GM12864 (cell line): ENCODE measurements around the gene HOXC4.

Experiments
- DNase-seq: peaks from one replicate; pipeline ENCODE4 v3.0.0-alpha.2; 2011; ENCODE audit warnings: low read depth
- H3K4me3 ChIP-seq: 2 replicates; pipeline ENCODE4 v1.5.1; 2011; ENCODE audit warnings: mild to moderate bottlenecking, low read depth, low read length, control low read depth
- CTCF ChIP-seq: IDR thresholded peaks from 2 replicates; pipeline ENCODE4 v1.5.1; 2011; ENCODE audit warnings: low read depth, mild to moderate bottlenecking, moderate library complexity, low read length, control low read depth, inconsistent platforms; ENCODE audit errors: missing control alignments

Gene HOXC4

GRCh38 chr12:54007538-54008259 lies 45.9 kb upstream of the HOXC4 start:
- TF ChIP-seq CTCF: no peak
- H3K4me3 ChIP-seq: no peak overlapping the region
- DNase-seq: no peak

GRCh38 chr12:54008260-54008552 lies 45.4 kb upstream of the HOXC4 start:
- TF ChIP-seq CTCF: no peak
- no peak overlapping the region for H3K4me3 ChIP-seq
- no peak for DNase-seq

- TF ChIP-seq CTCF: no peak
- DNase-seq: no peak
- no peak overlapping the region for H3K4me3 ChIP-seq
These were observed 44.2 kb upstream of the HOXC4 start for GRCh38 chr12:54009171-54010052.

GRCh38 chr12:54010053-54010971 lies 43.3 kb upstream of the HOXC4 start:
- no peak for TF ChIP-seq CTCF
- DNase-seq: no peak
- no peak overlapping the region for H3K4me3 ChIP-seq

- H3K4me3 ChIP-seq: no peak overlapping the region
- no peak for DNase-seq
- TF ChIP-seq CTCF: no peak
These were observed 42.5 kb upstream of the HOXC4 start for GRCh38 chr12:54010972-54011664.
